PC-9 (cell line): ENCODE data around the gene TBC1D5.

Experiments
- CTCF ChIP-seq: fragments of 200-600 bp; sonication (generic); conservative IDR thresholded peaks from 2 replicates; pipeline ENCODE4 v1.6.1; 2017; ENCODE audit warnings: mixed run types, antibody characterized with exemption, mild to moderate bottlenecking, moderate library complexity
- EZH2 ChIP-seq: fragments of 200-600 bp; sonication (generic); IDR thresholded peaks from 2 replicates; pipeline ENCODE4 v1.8.0; 2017; ENCODE audit warnings: antibody characterized with exemption, low read depth

GRCh38 chr3:17119201-17120072 is 623.0 kb downstream of the TBC1D5 start:
- TF ChIP-seq CTCF: no peak
- TF ChIP-seq EZH2: no peak
